ENCODE results near the gene VWF. TPM values are rescaled to one million over a fixed set of nuclear protein-coding genes. Genes with fewer than 3 reads are reported as not detected.

Gene VWF
- total RNA-seq = 10 to 100 TPM in 3 of 6 experiments, 1 to 10 TPM in 3; 5.7 to 16.6 (median 9.6) TPM
- long read RNA-seq, partial matches to known transcripts = 1 of 1 reads
- long read RNA-seq, other reads (novel, unspliced or antisense) = 0 of 1 reads

GRCh38 chr12:6124411-6125309 lies at the start of gene VWF:
Gene VWF, minus strand, starts transcription at chr12:6124670. Its CDS starts 1,474 bp downstream, at chr12:6123196.
- Histone ChIP-seq H3K27ac (no peak within 1 kb of the TSS), H3K4me3 (no peak within 1 kb of the TSS), H3K36me3 (no peaks in the 10 kb centered on the region), H3K4me1 (no peaks in the 10 kb centered on the region), H3K9me3 (no peaks in the 10 kb centered on the region), H3K27me3 (no peaks in the 10 kb centered on the region)
- TF ChIP-seq POLR2A (IDR thresholded peaks at IDR 0.05) = no peak
- TF ChIP-seq, protein P1, sequence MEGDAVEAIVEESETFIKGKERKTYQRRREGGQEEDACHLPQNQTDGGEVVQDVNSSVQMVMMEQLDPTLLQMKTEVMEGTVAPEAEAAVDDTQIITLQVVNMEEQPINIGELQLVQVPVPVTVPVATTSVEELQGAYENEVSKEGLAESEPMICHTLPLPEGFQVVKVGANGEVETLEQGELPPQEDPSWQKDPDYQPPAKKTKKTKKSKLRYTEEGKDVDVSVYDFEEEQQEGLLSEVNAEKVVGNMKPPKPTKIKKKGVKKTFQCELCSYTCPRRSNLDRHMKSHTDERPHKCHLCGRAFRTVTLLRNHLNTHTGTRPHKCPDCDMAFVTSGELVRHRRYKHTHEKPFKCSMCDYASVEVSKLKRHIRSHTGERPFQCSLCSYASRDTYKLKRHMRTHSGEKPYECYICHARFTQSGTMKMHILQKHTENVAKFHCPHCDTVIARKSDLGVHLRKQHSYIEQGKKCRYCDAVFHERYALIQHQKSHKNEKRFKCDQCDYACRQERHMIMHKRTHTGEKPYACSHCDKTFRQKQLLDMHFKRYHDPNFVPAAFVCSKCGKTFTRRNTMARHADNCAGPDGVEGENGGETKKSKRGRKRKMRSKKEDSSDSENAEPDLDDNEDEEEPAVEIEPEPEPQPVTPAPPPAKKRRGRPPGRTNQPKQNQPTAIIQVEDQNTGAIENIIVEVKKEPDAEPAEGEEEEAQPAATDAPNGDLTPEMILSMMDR (IDR thresholded peaks at IDR 0.05) = no peak
- ATAC-seq (peak in 3 of 4 donors; percentile 12 to 61 (median 41)), DNase-seq (peak in 1 of 3 donors; percentile 43)
- 25% methylated on average over 1 of the region's 5 CpGs for WGBS (ENCODE audit: insufficient coverage, low coverage, low lambda C conversion rate, missing lambda C conversion rate)
- intact Hi-C loops (cut with DNase I) = no loop called here

DNA sequence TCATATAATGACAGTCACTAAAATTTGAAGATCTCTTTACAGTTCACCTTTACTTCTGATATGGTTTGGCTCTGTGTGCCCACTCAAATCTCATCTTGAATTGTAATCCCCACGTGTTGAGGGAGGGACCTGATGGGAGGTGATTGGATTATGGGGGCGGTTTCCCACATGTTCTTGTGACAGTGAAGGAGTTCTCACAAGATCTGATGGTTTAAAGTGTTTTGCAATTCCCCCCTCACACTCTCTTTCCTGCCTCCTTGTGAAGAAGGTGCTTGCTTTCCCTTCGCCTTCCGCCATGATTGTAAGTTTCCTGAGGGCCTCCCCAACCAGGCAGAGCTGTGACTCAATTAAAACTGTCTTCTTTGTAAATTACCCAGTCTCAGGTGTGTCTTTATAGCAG lies 48.4 kb upstream of the VWF start:
- intact Hi-C loops (cut with DNase I) = loop anchor here in 1 of 2 donors (10.0 kb wide), 1 partner anchor 98 kb away; no protein-coding TSS in a partner anchor
- H3K9me3 ChIP-seq = no peaks in the 10 kb centered on the region
- no peaks in the 10 kb centered on the region for H3K27me3 ChIP-seq
- DNase-seq = no peak
- no peaks in the 10 kb centered on the region for H3K4me1 ChIP-seq
- H3K27ac ChIP-seq = no peak overlapping the region
- WGBS (ENCODE audit: insufficient coverage, low coverage, low lambda C conversion rate, missing lambda C conversion rate) = 73% methylated on average over 4 of the region's 4 CpGs
- TF ChIP-seq, protein P1 (IDR thresholded peaks at IDR 0.05) = no peak
- no peak for TF ChIP-seq POLR2A (IDR thresholded peaks at IDR 0.05)
- no peak for ATAC-seq
- H3K4me3 ChIP-seq = no peak overlapping the region
- H3K36me3 ChIP-seq = no peaks in the 10 kb centered on the region

DNA sequence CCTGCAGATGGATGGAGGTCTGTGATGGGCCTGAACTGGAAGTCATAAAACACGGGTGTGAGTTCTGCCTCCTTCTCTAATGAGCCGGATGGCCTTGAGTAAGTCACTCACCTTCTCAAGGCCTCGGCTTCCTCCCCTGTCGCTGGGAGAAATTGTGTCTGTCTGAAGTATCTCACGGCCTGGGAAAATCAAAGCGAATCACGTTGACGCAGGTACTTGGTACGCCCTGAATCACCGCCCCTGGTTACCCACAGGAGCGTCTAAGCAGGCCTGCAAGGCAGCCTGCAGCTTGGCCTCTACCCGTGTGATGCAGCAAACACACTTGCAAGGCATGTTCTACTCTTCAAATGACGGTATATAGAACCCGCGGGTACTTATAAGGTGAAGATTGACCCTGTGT lies 47.6 kb upstream of the VWF start:
- no peaks in the 10 kb centered on the region for H3K27me3 ChIP-seq
- DNase-seq (no peak), ATAC-seq (no peak)
- peaks cover 0 to under 1% (median 0%) of the 10 kb centered on the region in 4 donors for H3K4me1 ChIP-seq
- no peak overlapping the region for H3K27ac ChIP-seq
- no peaks in the 10 kb centered on the region for H3K36me3 ChIP-seq
- TF ChIP-seq, protein P1 (IDR thresholded peaks at IDR 0.05) = no peak
- TF ChIP-seq POLR2A (IDR thresholded peaks at IDR 0.05) = no peak
- no peak overlapping the region for H3K4me3 ChIP-seq
- H3K9me3 ChIP-seq = no peaks in the 10 kb centered on the region
- intact Hi-C loops (cut with DNase I) = loop anchor here in 1 of 2 donors (10.0 kb wide), 1 partner anchor 97 kb away; no protein-coding TSS in a partner anchor
- 87% methylated on average over 10 of the region's 15 CpGs for WGBS (ENCODE audit: insufficient coverage, low coverage, low lambda C conversion rate, missing lambda C conversion rate)

DNA sequence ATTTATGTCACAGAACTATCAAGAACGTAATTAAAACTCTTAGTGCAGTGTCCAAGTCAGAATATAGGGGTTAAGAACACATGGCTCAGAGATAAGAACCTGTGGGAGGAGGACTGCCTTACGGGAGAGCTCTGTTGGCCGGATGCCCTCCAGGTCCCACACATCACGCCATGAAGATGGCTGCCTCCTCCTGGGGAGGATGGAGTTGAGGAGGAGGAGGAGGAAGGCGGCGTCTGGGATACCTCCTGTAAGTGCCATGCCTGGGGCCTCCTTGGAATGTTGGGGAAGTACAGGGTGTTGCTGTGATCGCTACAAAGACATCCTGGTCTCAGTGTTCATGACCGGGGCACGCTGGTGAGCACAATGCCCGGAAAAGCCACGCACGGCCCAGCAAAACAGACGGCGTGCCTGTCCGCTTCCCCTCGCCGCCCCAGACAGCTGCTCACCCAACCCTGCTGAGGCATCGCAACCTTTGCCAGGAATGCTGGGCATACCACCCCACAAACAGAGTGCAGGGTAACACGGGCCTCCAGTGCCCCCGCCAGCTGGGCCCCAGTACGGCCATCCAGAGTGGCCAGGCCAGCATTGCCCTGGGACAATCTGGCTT lies 47.0 kb upstream of the VWF start:
- TF ChIP-seq, protein P1 (IDR thresholded peaks at IDR 0.05) = no peak
- no peak for TF ChIP-seq POLR2A (IDR thresholded peaks at IDR 0.05)
- peaks cover 0 to 3% (median 0%) of the 10 kb centered on the region in 4 donors for H3K4me1 ChIP-seq
- no CpG with 5 or more reads among the region's 21 CpGs for WGBS (ENCODE audit: insufficient coverage, low coverage, low lambda C conversion rate, missing lambda C conversion rate)
- DNase-seq (no peak), ATAC-seq (peak in 3 of 4 donors; percentile 31 to 65 (median 52))
- H3K27me3 ChIP-seq = no peaks in the 10 kb centered on the region
- intact Hi-C loops (cut with DNase I) = loop anchor here in 1 of 2 donors (10.0 kb wide), 1 partner anchor 97 kb away; no protein-coding TSS in a partner anchor
- no peaks in the 10 kb centered on the region for H3K36me3 ChIP-seq
- H3K27ac ChIP-seq = no peak overlapping the region
- H3K4me3 ChIP-seq = no peak overlapping the region
- H3K9me3 ChIP-seq = no peaks in the 10 kb centered on the region

Data from right lobe of liver (tissue), 6 donors.